Measurements from ENCODE around the gene RND3. TPM values are rescaled to one million over a fixed set of nuclear protein-coding genes. Genes with fewer than 3 reads are reported as not detected.

The RND3 gene
- total and polyA plus RNA-seq, 2 of the 13 experiments (the other 11 are each of a cell fraction or from before 2014, with no cell fraction given), result 0.13 to 0.42 TPM

DNA sequence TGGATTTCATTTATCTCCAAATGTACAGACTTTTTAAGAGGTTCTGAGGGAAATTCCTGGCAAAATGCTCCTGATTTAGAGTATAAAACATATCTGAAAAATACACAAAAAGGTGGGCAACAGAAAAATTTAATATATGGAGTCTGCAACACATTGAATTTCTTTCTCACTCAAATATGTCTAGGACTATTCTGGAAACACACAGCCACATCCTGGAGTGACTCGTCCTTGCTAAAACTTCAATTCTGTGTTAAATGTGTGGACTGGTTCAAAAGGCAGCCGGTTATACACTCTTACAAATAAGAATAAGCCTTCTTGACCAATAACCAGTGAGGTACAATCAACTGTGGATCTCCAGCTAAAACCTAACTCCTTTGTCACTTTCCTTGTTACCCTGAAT is 44.1 kb upstream of the RND3 start:
- H3K9ac ChIP-seq (ENCODE audit: insufficient read depth, low read depth, low read length), result no peak overlapping the region
- H2AFZ ChIP-seq (ENCODE audit: low read length), result no peak overlapping the region
- no peaks in the 10 kb centered on the region for H3K79me2 ChIP-seq (ENCODE audit: insufficient read depth, low read length)
- FAIRE-seq (no peak), DNase-seq (ENCODE audit: low spot score) (no peak), ATAC-seq (no peak)
- H3K4me1 ChIP-seq (ENCODE audit: insufficient read depth, low read length), result no peaks in the 10 kb centered on the region
- H3K27ac ChIP-seq (ENCODE audit: extremely low read length, insufficient read depth, low read length), result no peak overlapping the region
- no peak overlapping the region for H3K4me3 ChIP-seq (replicated peaks in 1 of 3; ENCODE audit: insufficient read depth in 1 of 3, low read depth in 2 of 3, low read length in 3 of 3)
- H4K20me1 ChIP-seq (ENCODE audit: insufficient read depth, low read length), result no peaks in the 10 kb centered on the region
- BruUV-seq (replicated peaks), result no TSS peak
- CTCF ChIA-PET (ENCODE audit: low intra/inter-chr PET ratio, low total read pairs), result no interaction called here
- POLR2A ChIA-PET, result no interaction called here
- H3K9me3 ChIP-seq (ENCODE audit: low read length), result no peaks in the 10 kb centered on the region
- no peak overlapping the region for H3K4me2 ChIP-seq (ENCODE audit: low read depth, low read length)
- 14% methylated on average over 2 of the region's 2 CpGs for WGBS (ENCODE audit: low lambda C conversion rate)
- no peaks in the 10 kb centered on the region for H3K36me3 ChIP-seq (replicated peaks in 1 of 2; ENCODE audit: control insufficient read depth in 1 of 2, insufficient read depth in 2 of 2, low read length in 2 of 2)
- TF ChIP-seq SATB2 (CRISPR knock-in tag; IDR thresholded peaks at IDR 0.05), result no peak
- H3K27me3 ChIP-seq (ENCODE audit: control insufficient read depth in 1 of 2, insufficient read depth in 2 of 2, low read length in 2 of 2), result no peaks in the 10 kb centered on the region
- intact Hi-C loops (cut with micrococcal nuclease; ENCODE audit: unreplicated experiment), result no loop called here
- in situ Hi-C loops (cut with HindIII; ENCODE audit: extremely low pct_ligation_motif_present, low pct_unique_long_range_greater_than_20kb), result no loop called here

DNA sequence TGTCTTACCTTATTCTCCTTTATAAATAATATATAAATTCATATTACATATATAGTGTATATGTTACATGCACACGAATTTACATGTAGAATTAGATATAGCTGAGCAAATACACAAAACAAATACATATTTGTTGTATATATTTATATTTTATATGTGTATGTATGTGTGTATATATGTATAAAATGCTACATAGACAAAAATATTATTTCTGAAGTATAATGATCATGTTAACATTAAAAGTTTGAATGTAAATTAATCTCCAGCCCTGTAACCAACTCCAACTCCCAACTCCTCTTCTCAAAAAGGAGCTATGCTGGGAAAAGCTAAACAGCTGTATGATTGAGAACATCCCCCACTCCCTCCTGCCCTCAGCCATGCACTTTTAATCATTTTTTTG is 42.7 kb upstream of the RND3 start:
- ChIA-PET CTCF (ENCODE audit: low intra/inter-chr PET ratio, low total read pairs) (no interaction called here), POLR2A (no interaction called here)
- Histone ChIP-seq H3K27me3 (ENCODE audit: control insufficient read depth in 1 of 2, insufficient read depth in 2 of 2, low read length in 2 of 2) (no peaks in the 10 kb centered on the region), H3K27ac (ENCODE audit: extremely low read length, insufficient read depth, low read length) (no peak overlapping the region), H3K9me3 (ENCODE audit: low read length) (no peaks in the 10 kb centered on the region), H3K4me2 (ENCODE audit: low read depth, low read length) (no peak overlapping the region), H3K36me3 (replicated peaks in 1 of 2; ENCODE audit: control insufficient read depth in 1 of 2, insufficient read depth in 2 of 2, low read length in 2 of 2) (no peaks in the 10 kb centered on the region), H3K4me1 (ENCODE audit: insufficient read depth, low read length) (no peaks in the 10 kb centered on the region), H3K79me2 (ENCODE audit: insufficient read depth, low read length) (no peaks in the 10 kb centered on the region), H3K9ac (ENCODE audit: insufficient read depth, low read depth, low read length) (no peak overlapping the region), H3K4me3 (replicated peaks in 1 of 3; ENCODE audit: insufficient read depth in 1 of 3, low read depth in 2 of 3, low read length in 3 of 3) (no peak overlapping the region), H2AFZ (ENCODE audit: low read length) (no peak overlapping the region), H4K20me1 (ENCODE audit: insufficient read depth, low read length) (no peaks in the 10 kb centered on the region)
- DNase-seq (ENCODE audit: low spot score) (no peak), FAIRE-seq (no peak), ATAC-seq (no peak)
- intact Hi-C loops (cut with micrococcal nuclease; ENCODE audit: unreplicated experiment), result no loop called here
- no TSS peak for BruUV-seq (replicated peaks)
- in situ Hi-C loops (cut with HindIII; ENCODE audit: extremely low pct_ligation_motif_present, low pct_unique_long_range_greater_than_20kb), result no loop called here
- WGBS (ENCODE audit: low lambda C conversion rate), result 1% methylated on average over 1 of the region's 1 CpG
- TF ChIP-seq, protein P1, sequence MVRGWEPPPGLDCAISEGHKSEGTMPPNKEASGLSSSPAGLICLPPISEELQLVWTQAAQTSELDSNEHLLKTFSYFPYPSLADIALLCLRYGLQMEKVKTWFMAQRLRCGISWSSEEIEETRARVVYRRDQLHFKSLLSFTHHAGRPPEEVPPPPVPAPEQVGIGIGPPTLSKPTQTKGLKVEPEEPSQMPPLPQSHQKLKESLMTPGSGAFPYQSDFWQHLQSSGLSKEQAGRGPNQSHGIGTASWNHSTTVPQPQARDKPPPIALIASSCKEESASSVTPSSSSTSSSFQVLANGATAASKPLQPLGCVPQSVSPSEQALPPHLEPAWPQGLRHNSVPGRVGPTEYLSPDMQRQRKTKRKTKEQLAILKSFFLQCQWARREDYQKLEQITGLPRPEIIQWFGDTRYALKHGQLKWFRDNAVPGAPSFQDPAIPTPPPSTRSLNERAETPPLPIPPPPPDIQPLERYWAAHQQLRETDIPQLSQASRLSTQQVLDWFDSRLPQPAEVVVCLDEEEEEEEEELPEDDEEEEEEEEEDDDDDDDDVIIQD (CRISPR knock-in tag; IDR thresholded peaks at IDR 0.05; ENCODE audit: low read depth), result no peak
- TF ChIP-seq ZNF484 (CRISPR knock-in tag; IDR thresholded peaks at IDR 0.05; ENCODE audit: borderline replicate concordance, low read depth) (no peak), MAFF (IDR thresholded peaks at IDR 0.05; ENCODE audit: low read depth, low read length) (peak; percentile 41; the same call in 1 of the 2 replicates), MAFK (conservative IDR thresholded peaks at IDR 0.05 in 1 of 2, IDR thresholded peaks at IDR 0.05 in 1 of 2; ENCODE audit: low read length in 2 of 2) (peak; percentile 29 to 72; a peak in 3 of 4 replicates), NCOA2 (CRISPR knock-in tag; IDR thresholded peaks at IDR 0.05) (no peak), JDP2 (CRISPR knock-in tag; IDR thresholded peaks at IDR 0.05; ENCODE audit: borderline replicate concordance) (no peak), NCOR1 (IDR thresholded peaks at IDR 0.05; ENCODE audit: borderline replicate concordance, low read length) (no peak), FOSL2 (CRISPR knock-in tag; IDR thresholded peaks at IDR 0.05) (no peak), ZNF329 (CRISPR knock-in tag; IDR thresholded peaks at IDR 0.05; ENCODE audit: low read depth) (no peak), TEAD2 (CRISPR knock-in tag; IDR thresholded peaks at IDR 0.05) (no peak), ZNF225 (CRISPR knock-in tag; IDR thresholded peaks at IDR 0.05) (no peak), RFX3 (CRISPR knock-in tag; IDR thresholded peaks at IDR 0.05) (no peak)
- TF ChIP-seq, protein P2, sequence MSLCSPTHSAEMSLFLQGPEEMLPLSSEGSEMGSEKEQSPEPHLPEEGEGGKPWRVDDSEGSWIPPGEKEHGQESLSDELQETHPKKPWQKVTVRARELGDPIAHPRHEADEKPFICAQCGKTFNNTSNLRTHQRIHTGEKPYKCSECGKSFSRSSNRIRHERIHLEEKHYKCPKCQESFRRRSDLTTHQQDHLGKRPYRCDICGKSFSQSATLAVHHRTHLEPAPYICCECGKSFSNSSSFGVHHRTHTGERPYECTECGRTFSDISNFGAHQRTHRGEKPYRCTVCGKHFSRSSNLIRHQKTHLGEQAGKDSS (CRISPR knock-in tag; IDR thresholded peaks at IDR 0.05; ENCODE audit: borderline replicate concordance, low read depth), result no peak
- TF ChIP-seq, protein P3, sequence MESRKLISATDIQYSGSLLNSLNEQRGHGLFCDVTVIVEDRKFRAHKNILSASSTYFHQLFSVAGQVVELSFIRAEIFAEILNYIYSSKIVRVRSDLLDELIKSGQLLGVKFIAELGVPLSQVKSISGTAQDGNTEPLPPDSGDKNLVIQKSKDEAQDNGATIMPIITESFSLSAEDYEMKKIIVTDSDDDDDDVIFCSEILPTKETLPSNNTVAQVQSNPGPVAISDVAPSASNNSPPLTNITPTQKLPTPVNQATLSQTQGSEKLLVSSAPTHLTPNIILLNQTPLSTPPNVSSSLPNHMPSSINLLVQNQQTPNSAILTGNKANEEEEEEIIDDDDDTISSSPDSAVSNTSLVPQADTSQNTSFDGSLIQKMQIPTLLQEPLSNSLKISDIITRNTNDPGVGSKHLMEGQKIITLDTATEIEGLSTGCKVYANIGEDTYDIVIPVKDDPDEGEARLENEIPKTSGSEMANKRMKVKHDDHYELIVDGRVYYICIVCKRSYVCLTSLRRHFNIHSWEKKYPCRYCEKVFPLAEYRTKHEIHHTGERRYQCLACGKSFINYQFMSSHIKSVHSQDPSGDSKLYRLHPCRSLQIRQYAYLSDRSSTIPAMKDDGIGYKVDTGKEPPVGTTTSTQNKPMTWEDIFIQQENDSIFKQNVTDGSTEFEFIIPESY (CRISPR knock-in tag; IDR thresholded peaks at IDR 0.05), result no peak

Measured in HepG2 (cell line).